ENCODE data around the gene CAMKK1. TPM values are rescaled to one million over a fixed set of nuclear protein-coding genes. Genes with fewer than 3 reads are reported as not detected.

The CAMKK1 gene
- polyA plus RNA-seq, 4 donors = 0.22 to 11.2 (median 3.2) TPM

- H3K27me3 ChIP-seq (ENCODE audit: control insufficient read depth in 3 of 3, insufficient read depth in 3 of 3, low read length in 3 of 3) = no peaks in the 10 kb centered on the region
- H3K4me1 ChIP-seq (ENCODE audit: control insufficient read depth in 3 of 3, insufficient read depth in 2 of 3, low read depth in 1 of 3, low read length in 2 of 3) = peaks cover 0 to 17% (median 2%) of the 10 kb centered on the region in 3 donors
- FAIRE-seq (no peak), DNase-seq (no peak)
- H3K9me3 ChIP-seq (ENCODE audit: control insufficient read depth in 2 of 2, insufficient read depth in 1 of 2, low read depth in 1 of 2, low read length in 1 of 2) = no peaks in the 10 kb centered on the region
- H3K4me3 ChIP-seq (ENCODE audit: low read depth in 1 of 3, low read length in 3 of 3) = no peak overlapping the region
- peaks cover 0 to 75% (median 0%) of the 10 kb centered on the region in 3 donors for H3K36me3 ChIP-seq (ENCODE audit: control insufficient read depth in 3 of 3, insufficient read depth in 2 of 3, low read depth in 1 of 3, low read length in 3 of 3)
- 81 to 89% (median 83%) methylated on average over 4 of the region's 4 CpGs for WGBS, 3 donors
- no peak overlapping the region for H3K27ac ChIP-seq (ENCODE audit: low read depth in 1 of 3, low read length in 2 of 3)
Measured at GRCh38 chr17:3882276-3882675, 10.6 kb downstream of the CAMKK1 start.

GRCh38 chr17:3880983-3881382, 11.9 kb downstream of the CAMKK1 start:
- WGBS, 3 donors = 81 to 90% (median 86%) methylated on average over 7 of the region's 7 CpGs
- FAIRE-seq (no peak), DNase-seq (no peak)
- Histone ChIP-seq H3K27me3 (ENCODE audit: control insufficient read depth in 3 of 3, insufficient read depth in 3 of 3, low read length in 3 of 3) (no peaks in the 10 kb centered on the region), H3K27ac (ENCODE audit: low read depth in 1 of 3, low read length in 2 of 3) (no peak overlapping the region), H3K4me1 (ENCODE audit: control insufficient read depth in 3 of 3, insufficient read depth in 2 of 3, low read depth in 1 of 3, low read length in 2 of 3) (peaks cover 0 to 16% (median 2%) of the 10 kb centered on the region in 3 donors), H3K9me3 (ENCODE audit: control insufficient read depth in 2 of 2, insufficient read depth in 1 of 2, low read depth in 1 of 2, low read length in 1 of 2) (no peaks in the 10 kb centered on the region), H3K4me3 (ENCODE audit: low read depth in 1 of 3, low read length in 3 of 3) (no peak overlapping the region), H3K36me3 (ENCODE audit: control insufficient read depth in 3 of 3, insufficient read depth in 2 of 3, low read depth in 1 of 3, low read length in 3 of 3) (peaks cover 0 to 85% (median 0%) of the 10 kb centered on the region in 3 donors)

- Histone ChIP-seq H3K36me3 (ENCODE audit: control insufficient read depth in 3 of 3, insufficient read depth in 2 of 3, low read depth in 1 of 3, low read length in 3 of 3) (peaks cover 0 to 82% (median 0%) of the 10 kb centered on the region in 3 donors), H3K27ac (ENCODE audit: low read depth in 1 of 3, low read length in 2 of 3) (peak overlapping the region in 2 of 3 donors; percentile 9 to 60), H3K4me1 (ENCODE audit: control insufficient read depth in 3 of 3, insufficient read depth in 2 of 3, low read depth in 1 of 3, low read length in 2 of 3) (peaks cover 0 to 11% (median 2%) of the 10 kb centered on the region in 3 donors), H3K27me3 (ENCODE audit: control insufficient read depth in 3 of 3, insufficient read depth in 3 of 3, low read length in 3 of 3) (no peaks in the 10 kb centered on the region), H3K9me3 (ENCODE audit: control insufficient read depth in 2 of 2, insufficient read depth in 1 of 2, low read depth in 1 of 2, low read length in 1 of 2) (no peaks in the 10 kb centered on the region), H3K4me3 (ENCODE audit: low read depth in 1 of 3, low read length in 3 of 3) (no peak overlapping the region)
- FAIRE-seq (no peak), DNase-seq (peak; percentile 74 to 89)
- WGBS, 3 donors = 28 to 53% (median 43%) methylated on average over 25 of the region's 25 CpGs
Measured at GRCh38 chr17:3879591-3880417, 13.0 kb downstream of the CAMKK1 start.

GRCh38 chr17:3879186-3879585, 13.7 kb downstream of the CAMKK1 start:
- H3K27ac ChIP-seq (ENCODE audit: low read depth in 1 of 3, low read length in 2 of 3) = peak overlapping the region in 2 of 3 donors; percentile 9 to 60
- no peaks in the 10 kb centered on the region for H3K27me3 ChIP-seq (ENCODE audit: control insufficient read depth in 3 of 3, insufficient read depth in 3 of 3, low read length in 3 of 3)
- H3K36me3 ChIP-seq (ENCODE audit: control insufficient read depth in 3 of 3, insufficient read depth in 2 of 3, low read depth in 1 of 3, low read length in 3 of 3) = peaks cover 0 to 77% (median 0%) of the 10 kb centered on the region in 3 donors
- DNase-seq (peak in 1 of 2 donors; percentile 45), FAIRE-seq (no peak)
- H3K4me1 ChIP-seq (ENCODE audit: control insufficient read depth in 3 of 3, insufficient read depth in 2 of 3, low read depth in 1 of 3, low read length in 2 of 3) = peaks cover 0 to 11% (median 2%) of the 10 kb centered on the region in 3 donors
- no peaks in the 10 kb centered on the region for H3K9me3 ChIP-seq (ENCODE audit: control insufficient read depth in 2 of 2, insufficient read depth in 1 of 2, low read depth in 1 of 2, low read length in 1 of 2)
- 52 to 62% (median 58%) methylated on average over 5 of the region's 5 CpGs for WGBS, 3 donors
- no peak overlapping the region for H3K4me3 ChIP-seq (ENCODE audit: low read depth in 1 of 3, low read length in 3 of 3)

GRCh38 chr17:3877220-3877619, 15.6 kb downstream of the CAMKK1 start:
- Histone ChIP-seq H3K27me3 (ENCODE audit: control insufficient read depth in 3 of 3, insufficient read depth in 3 of 3, low read length in 3 of 3) (no peaks in the 10 kb centered on the region), H3K27ac (ENCODE audit: low read depth in 1 of 3, low read length in 2 of 3) (no peak overlapping the region), H3K4me1 (ENCODE audit: control insufficient read depth in 3 of 3, insufficient read depth in 2 of 3, low read depth in 1 of 3, low read length in 2 of 3) (peaks cover 0 to 11% (median 2%) of the 10 kb centered on the region in 3 donors), H3K4me3 (ENCODE audit: low read depth in 1 of 3, low read length in 3 of 3) (no peak overlapping the region), H3K36me3 (ENCODE audit: control insufficient read depth in 3 of 3, insufficient read depth in 2 of 3, low read depth in 1 of 3, low read length in 3 of 3) (peaks cover 0 to 77% (median 0%) of the 10 kb centered on the region in 3 donors), H3K9me3 (ENCODE audit: control insufficient read depth in 2 of 2, insufficient read depth in 1 of 2, low read depth in 1 of 2, low read length in 1 of 2) (no peaks in the 10 kb centered on the region)
- FAIRE-seq (no peak), DNase-seq (no peak)
- 72 to 82% (median 73%) methylated on average over 8 of the region's 8 CpGs for WGBS, 3 donors

GRCh38 chr17:3875317-3875716, 17.5 kb downstream of the CAMKK1 start:
- FAIRE-seq (no peak), DNase-seq (no peak)
- Histone ChIP-seq H3K27me3 (ENCODE audit: control insufficient read depth in 3 of 3, insufficient read depth in 3 of 3, low read length in 3 of 3) (no peaks in the 10 kb centered on the region), H3K27ac (ENCODE audit: low read depth in 1 of 3, low read length in 2 of 3) (no peak overlapping the region), H3K9me3 (ENCODE audit: control insufficient read depth in 2 of 2, insufficient read depth in 1 of 2, low read depth in 1 of 2, low read length in 1 of 2) (no peaks in the 10 kb centered on the region), H3K36me3 (ENCODE audit: control insufficient read depth in 3 of 3, insufficient read depth in 2 of 3, low read depth in 1 of 3, low read length in 3 of 3) (peaks cover 0 to 77% (median 0%) of the 10 kb centered on the region in 3 donors), H3K4me3 (ENCODE audit: low read depth in 1 of 3, low read length in 3 of 3) (no peak overlapping the region), H3K4me1 (ENCODE audit: control insufficient read depth in 3 of 3, insufficient read depth in 2 of 3, low read depth in 1 of 3, low read length in 2 of 3) (peaks cover 0 to 11% (median 2%) of the 10 kb centered on the region in 3 donors)
- 94 to 95% (median 94%) methylated on average over 7 of the region's 7 CpGs for WGBS, 3 donors

- no peak for DNase-seq
- FAIRE-seq = no peak
- H3K4me1 ChIP-seq (ENCODE audit: control insufficient read depth in 3 of 3, insufficient read depth in 2 of 3, low read depth in 1 of 3, low read length in 2 of 3) = no peaks in the 10 kb centered on the region
- H3K9me3 ChIP-seq (ENCODE audit: control insufficient read depth in 2 of 2, insufficient read depth in 1 of 2, low read depth in 1 of 2, low read length in 1 of 2) = no peaks in the 10 kb centered on the region
- H3K36me3 ChIP-seq (ENCODE audit: control insufficient read depth in 3 of 3, insufficient read depth in 2 of 3, low read depth in 1 of 3, low read length in 3 of 3) = peaks cover 0 to 76% (median 0%) of the 10 kb centered on the region in 3 donors
- no peak overlapping the region for H3K27ac ChIP-seq (ENCODE audit: low read depth in 1 of 3, low read length in 2 of 3)
- H3K4me3 ChIP-seq (ENCODE audit: low read depth in 1 of 3, low read length in 3 of 3) = no peak overlapping the region
- 91 to 97% (median 94%) methylated on average over 10 of the region's 10 CpGs for WGBS, 3 donors
- no peaks in the 10 kb centered on the region for H3K27me3 ChIP-seq (ENCODE audit: control insufficient read depth in 3 of 3, insufficient read depth in 3 of 3, low read length in 3 of 3)
Measured at GRCh38 chr17:3873862-3874261, 19.0 kb downstream of the CAMKK1 start.

GRCh38 chr17:3870871-3871306, 22.0 kb downstream of the CAMKK1 start:
- no peaks in the 10 kb centered on the region for H3K9me3 ChIP-seq (ENCODE audit: control insufficient read depth in 2 of 2, insufficient read depth in 1 of 2, low read depth in 1 of 2, low read length in 1 of 2)
- no peak for FAIRE-seq
- no peaks in the 10 kb centered on the region for H3K27me3 ChIP-seq (ENCODE audit: control insufficient read depth in 3 of 3, insufficient read depth in 3 of 3, low read length in 3 of 3)
- 18 to 43% (median 19%) methylated on average over 11 of the region's 11 CpGs for WGBS, 3 donors
- H3K36me3 ChIP-seq (ENCODE audit: control insufficient read depth in 3 of 3, insufficient read depth in 2 of 3, low read depth in 1 of 3, low read length in 3 of 3) = peaks cover 0 to 69% (median 0%) of the 10 kb centered on the region in 3 donors
- H3K4me3 ChIP-seq (ENCODE audit: low read depth in 1 of 3, low read length in 3 of 3) = no peak overlapping the region
- H3K27ac ChIP-seq (ENCODE audit: low read depth in 1 of 3, low read length in 2 of 3) = no peak overlapping the region
- DNase-seq = peak in 1 of 2 donors; percentile 48
- H3K4me1 ChIP-seq (ENCODE audit: control insufficient read depth in 3 of 3, insufficient read depth in 2 of 3, low read depth in 1 of 3, low read length in 2 of 3) = no peaks in the 10 kb centered on the region
